GM15510 (cell line): ENCODE results near the gene POP5.

Experiments used
- POLR2A ChIP-seq: IDR thresholded peaks from 3 replicates; pipeline ENCODE4 v1.6.1; 2011; ENCODE audit warnings: borderline replicate concordance; ENCODE audit not compliant: insufficient read length; ENCODE audit errors: extremely low read depth

Gene POP5

GRCh38 chr12:120592121-120593049 lies 11.2 kb upstream of the POP5 start:
- TF ChIP-seq POLR2A, result no peak

- TF ChIP-seq POLR2A, result no peak
Measured at GRCh38 chr12:120590741-120591407, 9.7 kb upstream of the POP5 start.

DNA sequence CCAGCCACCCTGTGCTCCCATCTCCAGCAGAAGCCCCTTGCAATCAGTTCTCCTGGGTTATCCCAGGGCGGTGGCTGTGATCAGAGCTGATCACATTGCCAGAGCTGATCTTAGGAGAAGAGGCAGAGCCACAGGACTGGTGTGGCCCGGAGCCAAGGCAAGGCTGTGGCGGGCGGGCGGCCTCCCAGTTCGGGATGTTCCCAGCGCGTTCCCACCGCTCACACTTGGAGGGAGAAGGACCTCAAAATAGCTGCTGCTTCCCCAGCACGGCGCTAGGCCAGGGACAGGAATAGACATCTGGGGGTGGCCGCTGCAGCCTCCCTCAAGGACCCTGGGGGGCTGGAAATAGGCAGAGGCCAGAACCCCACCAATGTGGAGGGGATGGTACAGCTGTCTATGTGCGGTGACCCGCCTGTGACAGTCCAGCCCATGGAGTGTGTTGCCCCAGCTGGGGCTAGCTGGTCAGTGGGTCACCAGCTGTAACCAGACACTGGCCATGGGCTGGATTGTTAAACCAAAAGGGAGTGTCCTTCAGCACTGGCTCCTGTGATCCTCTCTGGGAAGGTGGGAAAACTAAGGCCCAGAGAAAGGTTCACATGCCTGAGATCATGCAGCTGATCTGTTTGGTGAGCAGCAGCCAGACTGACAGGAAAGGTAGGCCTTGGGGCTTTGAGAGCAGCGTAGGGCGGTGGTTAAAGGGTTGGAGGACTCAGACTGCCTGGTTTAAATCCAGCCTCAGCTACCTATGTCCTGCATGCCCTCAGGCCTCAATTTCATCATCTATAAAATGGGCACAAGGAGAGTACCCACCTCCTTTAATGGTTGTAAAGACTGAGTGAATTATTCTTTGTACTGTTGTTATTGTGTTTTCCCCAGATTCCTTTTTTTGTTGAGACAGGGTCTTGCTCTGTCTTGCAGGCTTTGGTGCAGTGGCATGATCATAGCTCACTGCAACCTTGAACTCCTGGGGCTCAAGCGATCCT lies 8.0 kb upstream of the POP5 start:
- TF ChIP-seq POLR2A, result no peak

DNA sequence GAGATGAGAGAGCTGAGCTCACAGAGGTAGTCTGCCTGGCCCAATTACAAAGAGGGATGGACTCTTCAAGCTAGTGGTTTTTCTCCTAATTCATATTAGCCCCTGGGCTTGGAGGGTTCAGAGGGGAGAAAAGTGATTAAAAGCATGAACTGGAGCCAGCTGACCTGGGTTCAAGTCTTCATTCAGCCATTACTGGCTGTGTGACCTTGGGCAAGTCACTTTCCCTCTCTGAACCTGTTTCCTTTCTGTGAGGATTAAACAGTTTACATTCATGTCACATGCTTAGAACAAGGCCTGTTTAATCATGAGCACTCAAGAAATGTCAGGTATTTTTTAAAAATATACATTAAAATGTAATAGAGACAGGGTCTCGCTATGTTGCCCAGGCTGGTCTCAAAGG lies 7.2 kb upstream of the POP5 start:
- TF ChIP-seq POLR2A, result no peak

DNA sequence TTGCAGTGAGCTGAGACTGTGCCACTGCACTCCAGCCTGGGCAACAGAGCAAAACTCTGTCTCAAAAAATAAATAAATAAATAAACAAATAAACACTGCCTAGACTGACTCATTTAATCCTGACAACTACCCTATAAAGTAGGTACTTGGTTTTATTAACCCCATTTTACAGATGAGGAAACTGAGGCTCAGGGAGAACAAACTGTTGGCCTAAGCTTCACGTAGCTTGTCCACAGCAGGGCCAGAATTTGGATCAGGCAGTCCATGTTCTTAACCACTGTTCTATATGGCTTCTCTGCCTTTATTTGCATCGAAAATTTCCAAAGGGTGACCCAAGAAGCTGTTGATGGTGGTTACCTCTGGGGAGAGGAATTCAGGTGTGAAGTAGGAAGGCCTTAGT lies 5.7 kb upstream of the POP5 start:
- no peak for TF ChIP-seq POLR2A

DNA sequence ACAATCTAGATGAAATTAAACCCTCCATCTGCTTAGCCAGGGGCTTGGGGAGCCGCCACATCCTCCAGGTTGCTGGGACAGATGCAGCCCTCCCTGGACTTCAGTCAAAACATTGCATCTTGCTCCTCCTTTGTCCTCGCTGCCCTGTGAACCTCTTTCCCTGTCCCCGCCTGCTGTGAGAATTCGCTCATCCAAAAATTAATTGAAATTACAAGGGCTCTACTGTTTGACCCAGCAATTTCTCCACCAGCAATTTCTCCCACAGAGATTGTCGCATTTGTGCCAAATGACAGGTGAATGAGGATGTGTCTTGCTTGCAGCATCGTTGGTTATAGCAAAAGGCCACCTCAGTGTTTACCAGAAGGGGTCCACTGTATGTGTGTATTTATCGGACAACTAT lies 5.0 kb upstream of the POP5 start:
- TF ChIP-seq POLR2A, result no peak

DNA sequence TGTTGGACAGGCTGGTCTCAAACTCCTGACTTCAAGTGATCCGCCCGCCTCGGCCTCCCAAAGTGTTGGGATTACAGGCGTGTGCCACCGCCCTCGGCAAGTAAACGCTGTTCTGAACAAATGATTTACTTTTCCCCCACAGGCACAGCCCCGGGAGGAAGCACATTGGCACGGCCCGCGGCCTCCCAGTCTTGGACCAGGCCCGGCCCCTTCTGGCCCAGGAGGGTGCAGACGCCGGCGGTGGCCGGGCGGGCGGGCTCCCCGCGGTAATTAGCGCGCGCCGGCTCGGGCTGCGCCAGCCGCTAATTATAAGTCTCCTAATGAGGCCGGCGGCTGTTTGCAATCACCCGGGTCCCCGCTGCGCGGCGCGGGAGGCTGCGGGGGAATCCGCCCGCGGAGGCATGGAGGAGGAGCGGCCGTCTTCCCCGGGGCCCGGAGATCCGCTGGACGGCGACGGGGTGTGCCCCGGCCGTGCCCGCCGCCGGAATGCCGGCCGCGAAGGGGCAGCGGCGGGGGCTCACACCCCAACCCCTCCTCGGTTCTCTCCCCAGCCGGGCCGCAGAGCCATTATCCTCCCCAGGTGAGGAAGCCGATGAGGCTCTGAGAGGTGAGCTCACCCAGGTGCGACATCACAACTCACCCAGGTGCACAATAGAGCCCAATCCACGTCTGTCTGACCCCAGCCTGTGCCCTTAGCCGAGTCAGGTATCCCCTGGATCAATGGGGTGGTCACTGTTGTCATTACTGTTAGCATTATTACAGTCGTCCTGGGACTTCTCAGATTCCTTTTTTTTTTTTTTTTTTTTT lies 3.3 kb upstream of the POP5 start:
- TF ChIP-seq POLR2A, result no peak

GRCh38 chr12:120583478-120584030 lies 2.4 kb upstream of the POP5 start:
- TF ChIP-seq POLR2A, result no peak

- TF ChIP-seq POLR2A, result no peak
Measured at GRCh38 chr12:120581998-120582397, 796 bp upstream of the POP5 start.

DNA sequence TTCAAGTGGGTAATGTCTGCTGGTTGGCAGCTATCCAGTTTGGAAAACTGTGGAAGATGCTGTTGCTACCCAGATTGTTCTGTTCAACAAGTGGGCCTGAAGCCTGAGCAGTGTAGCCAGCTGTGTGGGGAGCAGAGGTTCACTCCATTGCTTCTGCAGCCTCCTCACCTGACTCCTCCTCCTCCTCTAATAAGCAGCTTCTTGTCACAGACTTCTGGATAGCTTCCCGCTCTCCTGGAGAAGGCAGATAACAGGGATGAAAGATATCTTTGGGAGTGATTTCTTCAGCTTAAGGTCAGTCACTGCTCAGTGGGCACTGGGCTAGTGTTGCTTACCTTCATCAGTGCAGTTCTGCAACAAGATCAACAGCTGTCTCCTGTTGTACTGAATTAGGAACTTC lies 2.0 kb downstream of the POP5 start:
- TF ChIP-seq POLR2A, result no peak

DNA sequence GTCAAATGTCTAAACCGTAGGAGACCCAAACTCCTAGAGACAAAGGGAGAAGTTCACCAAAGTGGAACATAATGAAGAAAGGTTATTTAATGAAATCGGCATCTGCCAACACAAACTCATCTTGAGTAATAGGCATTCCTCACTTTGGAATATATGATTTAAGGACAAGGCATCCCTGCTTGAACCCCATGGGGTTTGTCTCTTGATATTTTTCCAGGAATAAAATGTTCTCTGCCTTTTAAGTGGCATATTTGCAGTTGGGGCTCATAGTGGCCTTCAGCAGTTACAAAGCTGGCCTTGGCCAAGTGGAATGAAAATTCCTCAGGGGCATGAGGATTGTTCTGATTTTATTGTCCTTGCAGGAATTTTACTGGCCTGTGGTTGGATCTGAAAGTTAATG lies 7.1 kb downstream of the POP5 start:
- TF ChIP-seq POLR2A, result no peak

DNA sequence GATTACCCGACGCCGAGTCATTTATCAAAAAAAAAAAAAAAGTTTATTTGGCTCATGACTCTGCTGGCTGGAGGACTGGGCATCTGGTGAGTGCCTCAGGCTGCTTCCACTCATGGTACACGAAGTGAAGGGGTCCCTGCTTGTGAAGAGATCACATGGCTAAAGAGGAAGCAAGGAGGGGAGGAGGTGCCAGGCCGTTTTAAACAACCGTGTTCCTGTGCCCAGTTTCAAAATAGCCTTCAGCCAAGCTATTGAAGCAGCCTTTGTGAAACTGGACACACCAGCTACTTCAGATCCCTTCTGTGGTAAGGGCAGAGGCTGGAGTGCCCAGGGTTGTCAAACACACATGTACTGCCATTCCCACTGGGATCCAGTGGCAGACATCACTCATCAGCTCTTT lies 7.6 kb downstream of the POP5 start:
- no peak for TF ChIP-seq POLR2A

- TF ChIP-seq POLR2A, result no peak
Measured at GRCh38 chr12:120571299-120571698, 9.9 kb downstream of the POP5 start.

DNA sequence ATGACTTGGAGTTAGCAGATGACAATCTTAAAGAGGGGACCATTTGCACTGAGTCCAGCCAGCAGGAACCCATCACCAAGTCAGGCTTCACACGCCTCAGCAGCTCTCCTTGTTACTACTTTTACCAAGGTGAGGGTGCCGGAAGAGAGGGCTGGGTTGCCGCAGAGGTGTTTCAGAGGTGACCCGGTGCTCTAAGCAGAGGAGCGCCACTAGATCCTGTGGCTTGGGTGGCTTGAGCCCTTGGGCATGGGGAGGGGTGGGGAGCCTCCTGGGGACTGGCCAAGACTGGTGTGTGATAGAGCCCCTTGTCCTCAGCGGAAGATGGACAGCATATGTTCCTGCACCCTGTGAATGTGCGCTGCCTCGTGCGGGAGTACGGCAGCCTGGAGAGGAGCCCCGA lies 17.7 kb downstream of the POP5 start:
- TF ChIP-seq POLR2A, result no peak

DNA sequence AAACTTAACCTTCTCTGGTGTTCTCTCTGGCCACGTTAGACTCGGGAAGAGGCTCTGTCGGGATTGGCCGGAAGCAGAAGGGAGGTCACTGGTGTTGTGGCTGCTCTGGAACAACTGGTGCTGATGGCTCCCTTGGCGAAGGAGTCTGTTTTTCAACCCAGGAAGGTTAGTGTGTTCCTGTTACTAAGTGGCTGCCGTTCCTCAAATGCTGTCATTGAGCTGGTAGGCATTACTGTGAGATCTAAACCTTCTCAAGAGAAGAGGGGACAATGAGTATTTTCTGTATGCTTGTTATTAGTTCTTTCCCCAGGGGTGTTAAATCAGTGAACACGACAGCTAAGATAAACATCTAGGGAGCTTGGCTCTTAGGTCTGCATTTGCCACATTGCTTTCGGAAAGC lies 18.3 kb downstream of the POP5 start:
- no peak for TF ChIP-seq POLR2A

GRCh38 chr12:120557589-120557988 lies 23.6 kb downstream of the POP5 start:
- no peak for TF ChIP-seq POLR2A
